ENCODE data around the gene EPS15. TPM values are rescaled to one million over a fixed set of nuclear protein-coding genes. Genes with fewer than 3 reads are reported as not detected.
"Not testable (repeated sequence)": the region's sequence is repeated elsewhere in the genome, so short reads cannot be mapped to it uniquely, and the experiment has no call there.

The EPS15 gene
- total RNA-seq, 1 experiment from 2014 or later: 31.7 TPM

GRCh38 chr1:51416910-51417309 lies 102.2 kb downstream of the EPS15 start:
- Histone ChIP-seq H3K9me3 (replicated peaks) (no peaks in the 10 kb centered on the region), H3K36me3 (peaks cover 20% of the 10 kb centered on the region), H3K27ac (no peak overlapping the region), H3K4me1 (replicated peaks) (peaks cover 8% of the 10 kb centered on the region), H3K27me3 (replicated peaks) (no peaks in the 10 kb centered on the region), H3K4me3 (no peak overlapping the region)
- no peak for DNase-seq (ENCODE audit: low read depth in 1 of 2, low spot score in 2 of 2)

- peaks cover 16% of the 10 kb centered on the region for H3K4me1 ChIP-seq (replicated peaks)
- H3K9me3 ChIP-seq (replicated peaks): no peaks in the 10 kb centered on the region
Observed at GRCh38 chr1:51415963-51416362, 103.1 kb downstream of the EPS15 start.

GRCh38 chr1:51414811-51415210 lies 104.3 kb downstream of the EPS15 start:
- no peak for DNase-seq (ENCODE audit: low read depth in 1 of 2, low spot score in 2 of 2)
- H3K4me3 ChIP-seq: no peak overlapping the region
- H3K9me3 ChIP-seq (replicated peaks): no peaks in the 10 kb centered on the region
- peaks cover 16% of the 10 kb centered on the region for H3K36me3 ChIP-seq
- H3K4me1 ChIP-seq (replicated peaks): peaks cover 20% of the 10 kb centered on the region
- H3K27ac ChIP-seq: no peak overlapping the region
- no peaks in the 10 kb centered on the region for H3K27me3 ChIP-seq (replicated peaks)

More at GRCh38 chr1:51415963-51416362, 103.1 kb downstream of the EPS15 start:
- Histone ChIP-seq H3K4me3 (no peak overlapping the region), H3K36me3 (peaks cover 20% of the 10 kb centered on the region), H3K27ac (no peak overlapping the region), H3K27me3 (replicated peaks) (no peaks in the 10 kb centered on the region)
- DNase-seq (ENCODE audit: low read depth in 1 of 2, low spot score in 2 of 2): no peak

- Histone ChIP-seq H3K4me1 (replicated peaks) (peaks cover 12% of the 10 kb centered on the region), H3K36me3 (peaks cover 28% of the 10 kb centered on the region)
- H3K27me3 ChIP-seq (replicated peaks); H3K9me3 ChIP-seq (replicated peaks); H3K27ac ChIP-seq; H3K4me3 ChIP-seq; DNase-seq (ENCODE audit: low read depth in 1 of 2, low spot score in 2 of 2): not testable (repeated sequence)
Observed at GRCh38 chr1:51411820-51412219, 107.2 kb downstream of the EPS15 start.

- H3K27me3 ChIP-seq (replicated peaks): no peaks in the 10 kb centered on the region
- peaks cover 12% of the 10 kb centered on the region for H3K4me1 ChIP-seq (replicated peaks)
- H3K4me3 ChIP-seq: no peak overlapping the region
- peaks cover 34% of the 10 kb centered on the region for H3K36me3 ChIP-seq
- peak in 1 of 2 experiments; percentile 18 for DNase-seq (ENCODE audit: low read depth in 1 of 2, low spot score in 2 of 2)
- H3K9me3 ChIP-seq (replicated peaks): no peaks in the 10 kb centered on the region
- peak overlapping the region; percentile 8; the same call in 1 of the 2 replicates for H3K27ac ChIP-seq
Observed at GRCh38 chr1:51410568-51411460, 108.3 kb downstream of the EPS15 start.

- not testable (repeated sequence) for H3K27me3 ChIP-seq (replicated peaks); H3K27ac ChIP-seq; DNase-seq (ENCODE audit: low read depth in 1 of 2, low spot score in 2 of 2)
Observed at GRCh38 chr1:51409755-51410541, 109.1 kb downstream of the EPS15 start.

GRCh38 chr1:51392241-51392640 lies 126.8 kb downstream of the EPS15 start:
- DNase-seq (ENCODE audit: low read depth in 1 of 2, low spot score in 2 of 2): no peak
- H3K4me3 ChIP-seq: no peak overlapping the region
- no peak overlapping the region for H3K27ac ChIP-seq
- no peaks in the 10 kb centered on the region for H3K9me3 ChIP-seq (replicated peaks)
- H3K4me1 ChIP-seq (replicated peaks): no peaks in the 10 kb centered on the region
- H3K27me3 ChIP-seq (replicated peaks): no peaks in the 10 kb centered on the region
- peaks cover 33% of the 10 kb centered on the region for H3K36me3 ChIP-seq

More at GRCh38 chr1:51409755-51410541, 109.1 kb downstream of the EPS15 start:
- Histone ChIP-seq H3K36me3 (peaks cover 42% of the 10 kb centered on the region), H3K4me1 (replicated peaks) (peaks cover 12% of the 10 kb centered on the region)
- not testable (repeated sequence) for H3K4me3 ChIP-seq; H3K9me3 ChIP-seq (replicated peaks)

- H3K36me3 ChIP-seq: peaks cover 25% of the 10 kb centered on the region
- H3K4me3 ChIP-seq: not testable (repeated sequence)
Observed at GRCh38 chr1:51390641-51391040, 128.4 kb downstream of the EPS15 start.

GRCh38 chr1:51387288-51387687 lies 131.8 kb downstream of the EPS15 start:
- not testable (repeated sequence) for H3K27ac ChIP-seq; DNase-seq (ENCODE audit: low read depth in 1 of 2, low spot score in 2 of 2); H3K4me1 ChIP-seq (replicated peaks); H3K27me3 ChIP-seq (replicated peaks); H3K9me3 ChIP-seq (replicated peaks); H3K4me3 ChIP-seq
- H3K36me3 ChIP-seq: peaks cover 14% of the 10 kb centered on the region

More at GRCh38 chr1:51390641-51391040, 128.4 kb downstream of the EPS15 start:
- H3K4me1 ChIP-seq (replicated peaks); H3K27me3 ChIP-seq (replicated peaks); H3K27ac ChIP-seq; H3K9me3 ChIP-seq (replicated peaks); DNase-seq (ENCODE audit: low read depth in 1 of 2, low spot score in 2 of 2): not testable (repeated sequence)

GRCh38 chr1:51386259-51386658 lies 132.8 kb downstream of the EPS15 start:
- H3K4me3 ChIP-seq: not testable (repeated sequence)

GRCh38 chr1:51385776-51386175 lies 133.3 kb downstream of the EPS15 start:
- Histone ChIP-seq H3K9me3 (replicated peaks) (no peaks in the 10 kb centered on the region), H3K4me1 (replicated peaks) (no peaks in the 10 kb centered on the region), H3K4me3 (no peak overlapping the region), H3K27me3 (replicated peaks) (no peaks in the 10 kb centered on the region), H3K27ac (no peak overlapping the region), H3K36me3 (peaks cover 14% of the 10 kb centered on the region)
- DNase-seq (ENCODE audit: low read depth in 1 of 2, low spot score in 2 of 2): no peak

More at GRCh38 chr1:51386259-51386658, 132.8 kb downstream of the EPS15 start:
- H3K9me3 ChIP-seq (replicated peaks); DNase-seq (ENCODE audit: low read depth in 1 of 2, low spot score in 2 of 2); H3K27me3 ChIP-seq (replicated peaks); H3K4me1 ChIP-seq (replicated peaks); H3K27ac ChIP-seq: not testable (repeated sequence)
- H3K36me3 ChIP-seq: peaks cover 14% of the 10 kb centered on the region

GRCh38 chr1:51381964-51382363 lies 137.1 kb downstream of the EPS15 start:
- peaks cover 26% of the 10 kb centered on the region for H3K36me3 ChIP-seq
- H3K4me3 ChIP-seq: no peak overlapping the region
- no peak for DNase-seq (ENCODE audit: low read depth in 1 of 2, low spot score in 2 of 2)
- H3K9me3 ChIP-seq (replicated peaks): no peaks in the 10 kb centered on the region
- no peak overlapping the region for H3K27ac ChIP-seq
- no peaks in the 10 kb centered on the region for H3K27me3 ChIP-seq (replicated peaks)
- no peaks in the 10 kb centered on the region; the same call in 1 of the 2 replicates for H3K4me1 ChIP-seq (replicated peaks)

GRCh38 chr1:51380936-51381335 lies 138.1 kb downstream of the EPS15 start:
- Histone ChIP-seq H3K4me3 (no peak overlapping the region), H3K27ac (no peak overlapping the region), H3K4me1 (replicated peaks) (no peaks in the 10 kb centered on the region; the same call in 1 of the 2 replicates), H3K36me3 (peaks cover 23% of the 10 kb centered on the region), H3K27me3 (replicated peaks) (no peaks in the 10 kb centered on the region), H3K9me3 (replicated peaks) (no peaks in the 10 kb centered on the region)
- no peak for DNase-seq (ENCODE audit: low read depth in 1 of 2, low spot score in 2 of 2)

GRCh38 chr1:51378871-51379270 lies 140.2 kb downstream of the EPS15 start:
- H3K4me1 ChIP-seq (replicated peaks): no peaks in the 10 kb centered on the region; the same call in 1 of the 2 replicates
- no peaks in the 10 kb centered on the region for H3K27me3 ChIP-seq (replicated peaks)
- no peak overlapping the region for H3K4me3 ChIP-seq
- no peak for DNase-seq (ENCODE audit: low read depth in 1 of 2, low spot score in 2 of 2)
- H3K9me3 ChIP-seq (replicated peaks): no peaks in the 10 kb centered on the region
- no peak overlapping the region for H3K27ac ChIP-seq
- peaks cover 12% of the 10 kb centered on the region for H3K36me3 ChIP-seq

Measured in SJSA1 (cell line).